ENCODE measurements around the gene CORIN. TPM values are rescaled to one million over a fixed set of nuclear protein-coding genes. Genes with fewer than 3 reads are reported as not detected.

The CORIN gene
- total and polyA plus RNA-seq, 2 experiments from 2014 or later = not detected

DNA sequence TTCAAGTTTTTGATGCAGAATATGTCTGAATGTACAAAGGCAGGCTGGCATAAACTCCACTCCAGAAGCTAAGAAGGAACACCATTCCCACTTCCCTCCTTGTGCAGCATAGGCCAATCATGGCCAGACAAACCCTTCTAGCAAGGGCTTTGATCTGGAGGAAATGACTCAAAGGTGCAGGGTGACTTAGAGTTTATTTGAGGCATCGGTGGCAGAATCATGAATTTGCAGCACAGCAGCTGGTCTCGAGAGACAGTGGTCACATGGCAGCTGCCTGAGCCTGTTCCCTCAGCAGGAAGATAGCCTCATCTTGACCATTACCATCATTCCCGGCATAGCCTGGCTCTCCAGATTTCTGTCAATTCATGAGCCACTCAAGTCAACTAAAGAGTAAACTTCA, 198.3 kb downstream of the CORIN start:
- H3K9me3 Mint-ChIP-seq = peaks cover 25% of the 10 kb centered on the region
- TF ChIP-seq, protein P1, sequence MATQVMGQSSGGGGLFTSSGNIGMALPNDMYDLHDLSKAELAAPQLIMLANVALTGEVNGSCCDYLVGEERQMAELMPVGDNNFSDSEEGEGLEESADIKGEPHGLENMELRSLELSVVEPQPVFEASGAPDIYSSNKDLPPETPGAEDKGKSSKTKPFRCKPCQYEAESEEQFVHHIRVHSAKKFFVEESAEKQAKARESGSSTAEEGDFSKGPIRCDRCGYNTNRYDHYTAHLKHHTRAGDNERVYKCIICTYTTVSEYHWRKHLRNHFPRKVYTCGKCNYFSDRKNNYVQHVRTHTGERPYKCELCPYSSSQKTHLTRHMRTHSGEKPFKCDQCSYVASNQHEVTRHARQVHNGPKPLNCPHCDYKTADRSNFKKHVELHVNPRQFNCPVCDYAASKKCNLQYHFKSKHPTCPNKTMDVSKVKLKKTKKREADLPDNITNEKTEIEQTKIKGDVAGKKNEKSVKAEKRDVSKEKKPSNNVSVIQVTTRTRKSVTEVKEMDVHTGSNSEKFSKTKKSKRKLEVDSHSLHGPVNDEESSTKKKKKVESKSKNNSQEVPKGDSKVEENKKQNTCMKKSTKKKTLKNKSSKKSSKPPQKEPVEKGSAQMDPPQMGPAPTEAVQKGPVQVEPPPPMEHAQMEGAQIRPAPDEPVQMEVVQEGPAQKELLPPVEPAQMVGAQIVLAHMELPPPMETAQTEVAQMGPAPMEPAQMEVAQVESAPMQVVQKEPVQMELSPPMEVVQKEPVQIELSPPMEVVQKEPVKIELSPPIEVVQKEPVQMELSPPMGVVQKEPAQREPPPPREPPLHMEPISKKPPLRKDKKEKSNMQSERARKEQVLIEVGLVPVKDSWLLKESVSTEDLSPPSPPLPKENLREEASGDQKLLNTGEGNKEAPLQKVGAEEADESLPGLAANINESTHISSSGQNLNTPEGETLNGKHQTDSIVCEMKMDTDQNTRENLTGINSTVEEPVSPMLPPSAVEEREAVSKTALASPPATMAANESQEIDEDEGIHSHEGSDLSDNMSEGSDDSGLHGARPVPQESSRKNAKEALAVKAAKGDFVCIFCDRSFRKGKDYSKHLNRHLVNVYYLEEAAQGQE (IDR thresholded peaks at IDR 0.05; ENCODE audit: unreplicated experiment) = no peak
- TF ChIP-seq, protein P2, sequence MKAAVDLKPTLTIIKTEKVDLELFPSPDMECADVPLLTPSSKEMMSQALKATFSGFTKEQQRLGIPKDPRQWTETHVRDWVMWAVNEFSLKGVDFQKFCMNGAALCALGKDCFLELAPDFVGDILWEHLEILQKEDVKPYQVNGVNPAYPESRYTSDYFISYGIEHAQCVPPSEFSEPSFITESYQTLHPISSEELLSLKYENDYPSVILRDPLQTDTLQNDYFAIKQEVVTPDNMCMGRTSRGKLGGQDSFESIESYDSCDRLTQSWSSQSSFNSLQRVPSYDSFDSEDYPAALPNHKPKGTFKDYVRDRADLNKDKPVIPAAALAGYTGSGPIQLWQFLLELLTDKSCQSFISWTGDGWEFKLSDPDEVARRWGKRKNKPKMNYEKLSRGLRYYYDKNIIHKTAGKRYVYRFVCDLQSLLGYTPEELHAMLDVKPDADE (IDR thresholded peaks at IDR 0.05) = no peak
- TF ChIP-seq STAT1 (IDR thresholded peaks at IDR 0.05; ENCODE audit: unreplicated experiment) (no peak), POLR2AphosphoS5 (IDR thresholded peaks at IDR 0.05; ENCODE audit: low read depth) (no peak), JUNB (IDR thresholded peaks at IDR 0.05; ENCODE audit: unreplicated experiment) (no peak)
- TF ChIP-seq, protein P3, sequence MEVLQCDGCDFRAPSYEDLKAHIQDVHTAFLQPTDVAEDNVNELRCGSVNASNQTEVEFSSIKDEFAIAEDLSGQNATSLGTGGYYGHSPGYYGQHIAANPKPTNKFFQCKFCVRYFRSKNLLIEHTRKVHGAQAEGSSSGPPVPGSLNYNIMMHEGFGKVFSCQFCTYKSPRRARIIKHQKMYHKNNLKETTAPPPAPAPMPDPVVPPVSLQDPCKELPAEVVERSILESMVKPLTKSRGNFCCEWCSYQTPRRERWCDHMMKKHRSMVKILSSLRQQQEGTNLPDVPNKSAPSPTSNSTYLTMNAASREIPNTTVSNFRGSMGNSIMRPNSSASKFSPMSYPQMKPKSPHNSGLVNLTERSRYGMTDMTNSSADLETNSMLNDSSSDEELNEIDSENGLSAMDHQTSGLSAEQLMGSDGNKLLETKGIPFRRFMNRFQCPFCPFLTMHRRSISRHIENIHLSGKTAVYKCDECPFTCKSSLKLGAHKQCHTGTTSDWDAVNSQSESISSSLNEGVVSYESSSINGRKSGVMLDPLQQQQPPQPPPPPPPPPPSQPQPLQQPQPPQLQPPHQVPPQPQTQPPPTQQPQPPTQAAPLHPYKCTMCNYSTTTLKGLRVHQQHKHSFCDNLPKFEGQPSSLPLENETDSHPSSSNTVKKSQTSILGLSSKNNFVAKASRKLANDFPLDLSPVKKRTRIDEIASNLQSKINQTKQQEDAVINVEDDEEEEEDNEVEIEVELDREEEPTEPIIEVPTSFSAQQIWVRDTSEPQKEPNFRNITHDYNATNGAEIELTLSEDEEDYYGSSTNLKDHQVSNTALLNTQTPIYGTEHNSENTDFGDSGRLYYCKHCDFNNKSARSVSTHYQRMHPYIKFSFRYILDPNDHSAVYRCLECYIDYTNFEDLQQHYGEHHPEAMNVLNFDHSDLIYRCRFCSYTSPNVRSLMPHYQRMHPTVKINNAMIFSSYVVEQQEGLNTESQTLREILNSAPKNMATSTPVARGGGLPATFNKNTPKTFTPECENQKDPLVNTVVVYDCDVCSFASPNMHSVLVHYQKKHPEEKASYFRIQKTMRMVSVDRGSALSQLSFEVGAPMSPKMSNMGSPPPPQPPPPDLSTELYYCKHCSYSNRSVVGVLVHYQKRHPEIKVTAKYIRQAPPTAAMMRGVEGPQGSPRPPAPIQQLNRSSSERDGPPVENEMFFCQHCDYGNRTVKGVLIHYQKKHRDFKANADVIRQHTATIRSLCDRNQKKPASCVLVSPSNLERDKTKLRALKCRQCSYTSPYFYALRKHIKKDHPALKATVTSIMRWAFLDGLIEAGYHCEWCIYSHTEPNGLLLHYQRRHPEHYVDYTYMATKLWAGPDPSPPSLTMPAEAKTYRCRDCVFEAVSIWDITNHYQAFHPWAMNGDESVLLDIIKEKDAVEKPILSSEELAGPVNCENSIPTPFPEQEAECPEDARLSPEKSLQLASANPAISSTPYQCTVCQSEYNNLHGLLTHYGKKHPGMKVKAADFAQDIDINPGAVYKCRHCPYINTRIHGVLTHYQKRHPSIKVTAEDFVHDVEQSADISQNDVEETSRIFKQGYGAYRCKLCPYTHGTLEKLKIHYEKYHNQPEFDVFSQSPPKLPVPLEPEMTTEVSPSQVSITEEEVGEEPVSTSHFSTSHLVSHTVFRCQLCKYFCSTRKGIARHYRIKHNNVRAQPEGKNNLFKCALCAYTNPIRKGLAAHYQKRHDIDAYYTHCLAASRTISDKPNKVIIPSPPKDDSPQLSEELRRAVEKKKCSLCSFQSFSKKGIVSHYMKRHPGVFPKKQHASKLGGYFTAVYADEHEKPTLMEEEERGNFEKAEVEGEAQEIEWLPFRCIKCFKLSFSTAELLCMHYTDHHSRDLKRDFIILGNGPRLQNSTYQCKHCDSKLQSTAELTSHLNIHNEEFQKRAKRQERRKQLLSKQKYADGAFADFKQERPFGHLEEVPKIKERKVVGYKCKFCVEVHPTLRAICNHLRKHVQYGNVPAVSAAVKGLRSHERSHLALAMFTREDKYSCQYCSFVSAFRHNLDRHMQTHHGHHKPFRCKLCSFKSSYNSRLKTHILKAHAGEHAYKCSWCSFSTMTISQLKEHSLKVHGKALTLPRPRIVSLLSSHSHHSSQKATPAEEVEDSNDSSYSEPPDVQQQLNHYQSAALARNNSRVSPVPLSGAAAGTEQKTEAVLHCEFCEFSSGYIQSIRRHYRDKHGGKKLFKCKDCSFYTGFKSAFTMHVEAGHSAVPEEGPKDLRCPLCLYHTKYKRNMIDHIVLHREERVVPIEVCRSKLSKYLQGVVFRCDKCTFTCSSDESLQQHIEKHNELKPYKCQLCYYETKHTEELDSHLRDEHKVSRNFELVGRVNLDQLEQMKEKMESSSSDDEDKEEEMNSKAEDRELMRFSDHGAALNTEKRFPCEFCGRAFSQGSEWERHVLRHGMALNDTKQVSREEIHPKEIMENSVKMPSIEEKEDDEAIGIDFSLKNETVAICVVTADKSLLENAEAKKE (CRISPR knock-in tag; IDR thresholded peaks at IDR 0.05) = no peak
- peaks cover 15% of the 10 kb centered on the region; the same call in 2 of the 3 replicates for H3K36me3 Mint-ChIP-seq (ENCODE audit: low read depth)
- no peak overlapping the region for H3K27ac ChIP-seq (ENCODE audit: low read depth)
- no peak overlapping the region for H2AFZ ChIP-seq
- H3K4me1 Mint-ChIP-seq = 0 out of 3 replicates have a peak, but pooled peaks cover 3% of the 10 kb centered on the region
- no peaks in the 10 kb centered on the region for H3K36me3 ChIP-seq (ENCODE audit: insufficient read depth)
- H3K27me3 ChIP-seq (ENCODE audit: insufficient read depth) = no peaks in the 10 kb centered on the region
- H3K4me2 ChIP-seq = no peak overlapping the region
- H3K4me3 Mint-ChIP-seq = no peak overlapping the region
- no peak overlapping the region for H3K27ac Mint-ChIP-seq
- no peak overlapping the region for H3K4me3 ChIP-seq
- DNase-seq (ENCODE audit: low spot score) = no peak
- H3K27me3 Mint-ChIP-seq (ENCODE audit: insufficient read depth, low read depth, poor library complexity) = no peaks in the 10 kb centered on the region
- H3F3A ChIP-seq (replicated peaks; ENCODE audit: low read depth) = no peaks in the 10 kb centered on the region
- H3K9me2 ChIP-seq (ENCODE audit: insufficient read depth) = no peaks in the 10 kb centered on the region
- H3K79me2 ChIP-seq (replicated peaks; ENCODE audit: insufficient read depth) = no peaks in the 10 kb centered on the region
- no peaks in the 10 kb centered on the region for H4K20me1 ChIP-seq (replicated peaks; ENCODE audit: insufficient read depth)
- H3K4me1 ChIP-seq (ENCODE audit: insufficient read depth) = no peaks in the 10 kb centered on the region
- no peak for ATAC-seq

Measured in GM23338 (cell line).